Stimulated activated naive CD8-positive, alpha-beta T cell treated with anti-CD3 and anti-CD28 coated beads, Interleukin-15, Interleukin-2, amounts not matched to agents 100 U/mL and 50 U/mL, for 24 hours (primary cell): ENCODE results near the gene ARAF.
A peak's percentile ranks its signal among the peaks of the same experiment; 100 is the strongest.
"Not testable (repeated sequence)": the region's sequence is repeated elsewhere in the genome, so short reads cannot be mapped to it uniquely, and the experiment has no call there.

Source experiments
- ATAC-seq: fragments of 150-1000 bp; cut with Tn5 transposase; one replicate; pipeline ENCODE4 v1.10.0; 2021
- DNase-seq: peaks from one replicate; pipeline ENCODE4 v3.0.0; 2021

The ARAF gene

DNA sequence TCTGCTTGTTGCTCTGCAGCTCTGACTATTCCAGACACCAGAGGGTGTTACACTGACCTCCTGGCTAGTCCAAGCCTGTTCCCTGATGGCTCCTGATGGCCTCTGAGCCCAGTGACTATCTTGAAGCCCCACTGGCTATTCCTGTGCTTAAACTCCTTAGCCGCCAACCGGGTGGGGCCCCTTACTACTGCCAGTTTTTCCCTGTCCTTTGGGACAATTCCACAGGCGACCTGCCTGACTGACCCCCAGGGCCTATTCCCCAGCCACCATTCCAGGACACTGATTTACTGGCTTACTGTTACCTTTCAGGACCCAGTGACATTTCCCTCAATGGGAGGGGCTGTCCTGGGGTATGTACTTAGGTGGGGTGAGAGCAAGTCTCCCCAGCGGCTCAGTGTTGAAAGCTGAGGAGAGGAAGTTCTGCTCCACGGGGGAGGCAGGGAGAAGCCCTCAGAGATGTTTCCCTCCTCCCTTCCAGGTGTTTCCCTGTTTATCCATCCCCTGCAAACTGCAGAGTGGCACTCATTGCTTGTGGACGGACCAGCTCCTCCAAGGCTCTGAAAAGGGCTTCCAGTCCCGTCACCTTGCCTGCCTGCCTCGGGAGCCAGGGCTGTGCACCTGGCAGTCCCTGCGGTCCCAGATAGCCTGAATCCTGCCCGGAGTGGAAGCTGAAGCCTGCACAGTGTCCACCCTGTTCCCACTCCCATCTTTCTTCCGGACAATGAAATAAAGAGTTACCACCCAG, 25.2 kb downstream of the ARAF start:
- DNase-seq (no peak), ATAC-seq (no peak)

GRCh38 chrX:47587091-47587891, 26.3 kb downstream of the ARAF start:
- DNase-seq (no peak), ATAC-seq (no peak)

DNA sequence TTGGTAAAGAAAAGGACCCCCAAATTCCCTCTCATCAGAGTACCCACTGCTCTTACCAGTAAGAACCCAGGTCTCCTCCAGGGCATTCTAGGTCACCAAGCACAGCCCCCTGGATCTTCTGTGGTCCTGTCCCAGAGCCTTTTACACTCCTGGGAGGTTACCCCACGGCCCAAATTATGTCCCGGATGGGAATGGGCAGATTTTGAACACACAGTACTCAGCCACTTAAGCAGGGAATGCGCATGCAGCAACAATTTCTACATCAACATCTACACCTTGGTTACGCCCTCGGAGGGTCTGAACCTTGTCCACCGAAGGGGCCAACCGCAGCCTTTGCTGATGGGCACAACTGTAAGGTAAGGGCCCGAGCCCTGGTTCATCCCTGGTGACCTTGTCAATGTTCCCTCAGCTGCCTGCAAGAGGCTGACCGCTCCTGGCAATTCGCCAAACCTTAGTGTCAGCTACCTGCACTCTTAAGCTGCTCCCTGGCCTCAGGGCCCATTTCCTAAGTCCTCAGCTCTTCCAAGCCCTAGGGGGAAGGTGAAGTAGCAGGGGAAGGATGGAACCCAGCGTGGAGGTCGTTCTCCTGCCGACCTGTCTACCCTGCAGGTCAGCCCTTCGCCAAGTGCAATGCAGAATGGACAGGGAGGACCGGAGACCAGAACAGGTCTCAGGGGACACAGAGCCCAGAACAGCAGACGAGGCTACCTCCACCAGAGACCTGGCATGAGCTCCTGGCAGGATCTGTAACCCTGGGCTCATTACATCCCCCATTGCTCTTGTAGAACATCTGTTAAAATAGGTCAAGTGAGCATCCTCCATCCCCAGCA, 27.1 kb downstream of the ARAF start:
- no peak for ATAC-seq
- DNase-seq: no peak

DNA sequence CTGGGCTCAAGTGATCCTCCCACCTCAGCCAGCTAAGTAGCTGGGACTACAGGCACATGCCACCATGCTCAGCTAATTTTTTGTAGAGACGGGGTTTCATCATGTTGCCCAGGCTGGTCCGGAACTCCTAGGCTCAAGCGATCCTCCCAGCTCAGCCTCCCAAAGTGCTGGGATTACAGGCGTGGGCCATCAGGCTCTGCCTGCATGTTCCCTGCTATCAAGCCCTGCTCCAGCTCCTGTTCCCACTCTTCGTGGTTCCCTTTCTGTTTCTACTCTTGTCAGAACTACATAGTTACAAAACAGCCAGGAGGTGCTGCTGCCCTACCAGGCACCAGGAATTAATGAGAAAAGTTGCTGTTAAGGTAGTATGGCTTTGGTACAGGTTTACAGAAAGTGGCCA, 30.0 kb downstream of the ARAF start:
- no peak for ATAC-seq

DNA sequence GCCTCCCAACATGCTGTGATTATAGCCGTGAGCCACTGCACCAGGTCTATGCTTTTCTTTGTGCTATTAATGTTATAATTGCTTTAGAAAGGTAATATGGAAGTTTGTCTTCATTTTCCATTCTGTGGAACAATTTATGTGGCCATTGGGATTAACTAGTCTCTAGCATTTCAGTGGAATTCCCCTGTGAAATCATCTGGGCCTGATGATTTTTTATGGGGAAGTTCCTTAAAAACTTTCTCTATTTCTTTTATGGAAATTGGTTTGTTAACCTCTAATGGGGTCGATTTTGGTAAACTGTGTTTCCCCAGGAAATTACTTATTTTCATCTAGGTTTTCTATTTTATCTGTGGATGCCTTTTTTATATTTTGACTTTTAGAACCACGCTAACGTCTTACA, 32.5 kb downstream of the ARAF start:
- ATAC-seq: no peak
- DNase-seq: no peak

More for the DNA sequence above, 30.0 kb downstream of the ARAF start:
- no peak for DNase-seq

DNA sequence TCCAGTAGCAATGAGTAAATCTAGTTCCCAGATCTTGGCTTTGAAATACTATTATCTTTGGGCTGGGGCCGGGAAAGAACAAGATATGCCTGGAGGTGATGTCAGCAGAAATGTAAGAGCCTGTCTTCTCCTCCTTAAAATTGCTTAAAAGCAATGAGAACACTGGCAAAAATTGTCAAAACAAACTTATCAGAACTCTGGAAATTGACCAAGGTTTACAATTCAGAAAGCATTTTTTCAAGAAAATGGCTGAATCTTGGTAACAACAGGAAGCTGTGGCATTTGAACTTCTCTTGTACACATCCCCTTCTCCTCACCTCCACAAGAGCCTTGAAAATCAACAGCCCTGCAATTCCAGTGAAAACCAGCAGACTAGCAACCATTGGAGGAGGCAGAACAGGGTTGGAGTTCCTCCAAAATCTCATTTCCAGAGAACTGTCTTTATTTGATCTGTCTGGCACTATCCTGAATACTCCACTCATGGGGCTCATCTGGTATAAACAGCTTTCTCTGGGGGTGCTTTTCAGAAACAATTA, 34.8 kb downstream of the ARAF start:
- ATAC-seq (no peak), DNase-seq (no peak)

GRCh38 chrX:47596256-47596655, 35.3 kb downstream of the ARAF start:
- no peak for ATAC-seq
- no peak for DNase-seq

- ATAC-seq (no peak), DNase-seq (no peak)
Measured at GRCh38 chrX:47597222-47597621, 36.2 kb downstream of the ARAF start.

- DNase-seq, ATAC-seq: not testable (repeated sequence)
Measured at GRCh38 chrX:47603125-47603524, 42.1 kb downstream of the ARAF start.

GRCh38 chrX:47605024-47605423, 44.0 kb downstream of the ARAF start:
- DNase-seq (no peak), ATAC-seq (no peak)

DNA sequence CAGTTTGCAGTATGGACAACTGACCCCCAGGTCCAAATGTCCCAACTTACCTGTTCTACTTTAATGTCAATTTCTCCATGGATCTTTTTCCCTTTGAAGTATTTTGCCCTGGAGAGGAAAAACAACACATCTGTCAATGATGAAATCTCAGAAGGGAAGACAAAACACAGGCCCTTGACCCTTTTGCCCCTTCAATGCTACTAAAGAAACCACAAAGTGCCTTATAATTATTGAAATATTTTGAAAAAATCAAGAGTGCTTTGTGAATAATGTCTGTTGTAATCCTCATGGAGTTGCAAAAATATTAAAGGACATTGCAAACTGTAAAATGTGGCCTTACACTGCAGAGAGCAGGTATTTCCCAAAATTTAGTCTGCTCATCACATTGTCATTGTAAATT, 46.1 kb downstream of the ARAF start:
- DNase-seq (no peak), ATAC-seq (no peak)

- ATAC-seq (no peak), DNase-seq (no peak)
Measured at GRCh38 chrX:47608130-47608810, 47.3 kb downstream of the ARAF start.

GRCh38 chrX:47610511-47610910, 49.5 kb downstream of the ARAF start:
- ATAC-seq: no peak
- no peak for DNase-seq

GRCh38 chrX:47611489-47611888, 50.5 kb downstream of the ARAF start:
- ATAC-seq: no peak
- no peak for DNase-seq

GRCh38 chrX:47611926-47612325, 50.9 kb downstream of the ARAF start:
- ATAC-seq: no peak
- no peak for DNase-seq

DNA sequence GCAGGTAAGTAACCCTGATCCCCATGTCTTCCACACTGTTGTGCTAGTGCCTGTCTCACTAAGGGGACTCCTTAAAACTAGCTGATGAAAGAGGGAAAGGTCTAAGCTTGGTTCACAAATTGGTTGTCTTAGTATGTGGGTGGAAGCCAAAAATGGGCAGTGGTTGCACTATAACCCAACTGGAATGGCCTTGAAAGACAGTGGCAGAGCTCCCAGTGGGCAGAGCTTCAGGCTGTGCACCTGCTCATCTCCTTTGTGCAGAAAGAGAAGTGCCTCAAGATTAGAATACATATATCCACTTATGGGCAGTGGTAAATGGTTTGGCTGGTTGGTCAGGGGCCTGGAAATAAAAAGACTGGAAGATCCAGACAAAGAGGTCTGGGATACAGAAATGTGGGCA, 51.4 kb downstream of the ARAF start:
- ATAC-seq (no peak), DNase-seq (no peak)

GRCh38 chrX:47613082-47613481, 52.1 kb downstream of the ARAF start:
- no peak for ATAC-seq
- DNase-seq: no peak

DNA sequence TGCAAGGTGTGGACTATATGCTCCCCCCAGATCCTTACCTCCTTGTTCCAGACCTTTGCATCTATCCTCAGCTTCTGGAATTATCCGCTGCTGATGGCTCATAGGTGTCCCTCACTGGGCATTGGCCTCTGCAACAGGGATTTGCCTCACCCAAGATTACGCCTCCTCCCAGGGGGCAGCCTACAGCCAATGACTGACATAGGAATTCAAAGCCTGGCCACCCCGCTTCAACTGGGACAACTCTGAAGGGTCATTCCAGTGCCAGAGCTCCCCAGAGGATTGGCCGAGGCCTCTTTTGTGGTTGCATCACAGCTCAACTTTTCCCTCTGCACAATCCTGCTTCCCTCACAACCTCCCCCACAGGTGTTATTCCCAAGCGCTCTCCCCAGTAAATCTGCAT, 53.6 kb downstream of the ARAF start:
- ATAC-seq (no peak), DNase-seq (no peak)

DNA sequence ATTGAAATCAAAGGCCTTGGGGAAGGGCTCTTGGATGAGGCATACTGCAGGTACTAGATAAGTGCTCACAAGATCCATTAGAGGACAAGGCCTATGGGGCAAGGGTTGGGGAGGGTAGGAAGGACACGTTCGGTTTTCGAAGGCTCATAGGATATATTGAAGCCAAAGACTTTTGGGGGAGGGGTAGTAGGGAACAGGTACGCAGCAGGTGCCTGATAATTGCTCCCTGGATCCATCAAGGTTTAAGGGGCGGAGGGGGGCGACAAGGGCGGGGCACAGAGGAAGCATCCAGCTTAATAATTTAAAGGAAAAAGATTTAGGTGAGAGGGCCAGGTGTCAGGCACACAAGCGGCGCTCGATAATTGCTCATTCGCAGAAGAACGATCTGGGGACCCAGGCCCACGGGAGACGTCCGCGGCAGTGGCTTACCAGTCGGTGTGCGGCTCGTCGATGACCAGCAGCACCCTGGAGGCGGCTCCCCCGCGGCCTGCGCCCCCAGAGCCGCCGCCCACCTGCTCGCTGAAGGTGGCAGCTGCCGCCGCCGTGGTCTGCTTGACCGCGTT, 58.0 kb downstream of the ARAF start:
- ATAC-seq: no peak

DNA sequence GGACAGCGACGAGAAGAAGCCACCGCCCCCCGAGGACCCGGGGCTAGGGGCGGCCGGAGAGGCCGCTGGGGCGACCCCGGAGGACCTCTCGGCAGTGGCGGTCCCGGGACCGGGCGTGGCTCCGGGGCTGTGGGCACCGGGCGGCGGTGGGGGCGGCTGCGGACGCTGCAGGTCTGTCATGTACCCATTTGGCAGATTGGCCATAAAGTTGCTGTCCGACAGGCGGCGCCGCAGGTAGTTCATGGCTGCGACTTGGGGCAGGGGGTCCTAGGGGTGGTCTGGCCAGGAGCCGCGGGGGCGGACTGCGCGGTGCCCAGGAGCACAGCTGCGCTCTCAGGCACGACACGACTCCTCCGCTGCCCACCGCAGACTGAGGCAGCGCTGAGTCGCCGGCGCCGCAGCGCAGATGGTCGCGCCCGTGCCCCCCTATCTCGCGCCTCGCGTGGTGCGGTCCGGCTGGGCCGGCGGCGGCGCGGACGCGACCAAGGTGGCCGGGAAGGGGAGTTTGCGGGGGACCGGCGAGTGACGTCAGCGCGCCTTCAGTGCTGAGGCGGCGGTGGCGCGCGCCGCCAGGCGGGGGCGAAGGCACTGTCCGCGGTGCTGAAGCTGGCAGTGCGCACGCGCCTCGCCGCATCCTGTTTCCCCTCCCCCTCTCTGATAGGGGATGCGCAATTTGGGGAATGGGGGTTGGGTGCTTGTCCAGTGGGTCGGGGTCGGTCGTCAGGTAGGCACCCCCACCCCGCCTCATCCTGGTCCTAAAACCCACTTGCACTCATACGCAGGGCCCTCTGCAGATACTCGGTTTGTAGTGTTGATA, 58.7 kb downstream of the ARAF start, which contains the start of gene SYN1:
SYN1 (minus strand) TSS at position 372 of the 817 bp plus-strand sequence; CDS start at position 243, 129 bp downstream.
- DNase-seq: peak; percentile 82

More for the DNA sequence above, 58.0 kb downstream of the ARAF start:
- no peak for DNase-seq

GRCh38 chrX:47620303-47620685, 59.3 kb downstream of the ARAF start:
- DNase-seq (no peak), ATAC-seq (no peak)

More for the DNA sequence above, 58.7 kb downstream of the ARAF start, which contains the start of gene SYN1:
- ATAC-seq: peak; percentile 74
